ENCODE results near the gene MAML3.

Gene MAML3

DNA sequence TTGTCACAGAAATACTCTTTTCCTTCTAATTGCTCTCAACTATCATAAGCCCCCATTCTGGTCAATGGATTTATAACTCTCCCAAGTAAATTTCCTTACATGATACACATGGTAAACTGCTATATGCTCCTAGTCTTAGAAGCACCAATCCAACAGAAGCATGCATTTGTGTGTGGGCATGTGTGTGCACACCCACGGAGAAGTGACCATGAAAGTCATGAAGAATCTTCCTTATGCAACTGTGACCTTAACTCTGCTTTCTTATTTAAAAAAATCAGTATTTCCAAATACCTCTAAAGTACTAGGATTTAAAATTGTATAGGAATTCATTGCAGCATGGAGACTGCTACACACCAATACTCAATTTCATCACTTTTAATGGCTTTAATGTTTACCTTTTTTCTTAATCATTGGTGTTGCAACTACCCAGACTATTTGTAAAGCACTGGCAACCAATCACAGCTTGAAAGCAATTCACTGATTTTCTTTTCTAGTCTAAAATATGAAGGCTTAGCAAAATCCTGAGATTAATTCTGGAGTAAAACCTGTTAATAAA is 47.6 kb downstream of the MAML3 start:
- Histone ChIP-seq H3K27me3 (ENCODE audit: low read depth, low read length) (peaks cover 80% of the 10 kb centered on the region), H3K4me1 (ENCODE audit: low read length) (no peaks in the 10 kb centered on the region), H3K4me3 (ENCODE audit: low read length) (no peak overlapping the region), H2AFZ (ENCODE audit: low read depth, low read length) (no peak overlapping the region), H4K20me1 (ENCODE audit: insufficient read depth, low read length) (0 out of 2 replicates have a peak, but pooled peaks cover 20% of the 10 kb centered on the region), H3K9ac (ENCODE audit: low read length) (no peak overlapping the region), H3K36me3 (replicated peaks; ENCODE audit: low read depth, low read length) (no peaks in the 10 kb centered on the region), H3K9me3 (ENCODE audit: insufficient read depth, low read length) (no peaks in the 10 kb centered on the region), H3K79me2 (ENCODE audit: low read length) (no peaks in the 10 kb centered on the region), H3K27ac (ENCODE audit: low read length) (no peak overlapping the region), H3K4me2 (ENCODE audit: low read length) (no peak overlapping the region)
- TF ChIP-seq, protein P1, sequence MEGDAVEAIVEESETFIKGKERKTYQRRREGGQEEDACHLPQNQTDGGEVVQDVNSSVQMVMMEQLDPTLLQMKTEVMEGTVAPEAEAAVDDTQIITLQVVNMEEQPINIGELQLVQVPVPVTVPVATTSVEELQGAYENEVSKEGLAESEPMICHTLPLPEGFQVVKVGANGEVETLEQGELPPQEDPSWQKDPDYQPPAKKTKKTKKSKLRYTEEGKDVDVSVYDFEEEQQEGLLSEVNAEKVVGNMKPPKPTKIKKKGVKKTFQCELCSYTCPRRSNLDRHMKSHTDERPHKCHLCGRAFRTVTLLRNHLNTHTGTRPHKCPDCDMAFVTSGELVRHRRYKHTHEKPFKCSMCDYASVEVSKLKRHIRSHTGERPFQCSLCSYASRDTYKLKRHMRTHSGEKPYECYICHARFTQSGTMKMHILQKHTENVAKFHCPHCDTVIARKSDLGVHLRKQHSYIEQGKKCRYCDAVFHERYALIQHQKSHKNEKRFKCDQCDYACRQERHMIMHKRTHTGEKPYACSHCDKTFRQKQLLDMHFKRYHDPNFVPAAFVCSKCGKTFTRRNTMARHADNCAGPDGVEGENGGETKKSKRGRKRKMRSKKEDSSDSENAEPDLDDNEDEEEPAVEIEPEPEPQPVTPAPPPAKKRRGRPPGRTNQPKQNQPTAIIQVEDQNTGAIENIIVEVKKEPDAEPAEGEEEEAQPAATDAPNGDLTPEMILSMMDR (IDR thresholded peaks at IDR 0.05; ENCODE audit: low read depth, low read length) = no peak
- no peak for TF ChIP-seq EZH2phosphoT487 (IDR thresholded peaks at IDR 0.05; ENCODE audit: low read depth)

DNA sequence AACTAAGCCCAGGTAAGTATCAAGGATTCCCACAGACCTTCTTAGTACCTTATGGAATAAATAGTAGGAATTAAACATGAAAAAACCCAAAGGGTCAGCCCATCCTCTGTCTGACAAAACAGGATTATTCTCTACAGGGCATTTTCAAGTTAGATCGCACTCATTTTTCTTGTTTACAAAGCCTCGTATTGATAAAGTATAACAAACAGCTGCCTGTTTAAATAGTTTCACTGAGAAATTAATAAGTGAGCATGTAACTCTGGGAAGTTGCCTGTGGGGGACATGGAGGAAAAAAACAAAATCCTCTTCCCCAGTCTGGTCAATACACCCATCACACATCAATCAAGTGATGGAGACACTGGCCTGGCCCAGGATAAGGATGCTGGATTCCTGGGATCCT is 48.5 kb downstream of the MAML3 start:
- no peaks in the 10 kb centered on the region for H3K4me1 ChIP-seq (ENCODE audit: low read length)
- peaks cover 80% of the 10 kb centered on the region for H3K27me3 ChIP-seq (ENCODE audit: low read depth, low read length)
- no peaks in the 10 kb centered on the region for H3K36me3 ChIP-seq (replicated peaks; ENCODE audit: low read depth, low read length)
- TF ChIP-seq EZH2phosphoT487 (IDR thresholded peaks at IDR 0.05; ENCODE audit: low read depth) = no peak
- TF ChIP-seq, protein P1 (IDR thresholded peaks at IDR 0.05; ENCODE audit: low read depth, low read length) = no peak
- H3K9me3 ChIP-seq (ENCODE audit: insufficient read depth, low read length) = no peaks in the 10 kb centered on the region
- H4K20me1 ChIP-seq (ENCODE audit: insufficient read depth, low read length) = 0 out of 2 replicates have a peak, but pooled peaks cover 14% of the 10 kb centered on the region
- no peak overlapping the region for H3K4me2 ChIP-seq (ENCODE audit: low read length)
- no peaks in the 10 kb centered on the region for H3K79me2 ChIP-seq (ENCODE audit: low read length)
- no peak overlapping the region for H2AFZ ChIP-seq (ENCODE audit: low read depth, low read length)
- no peak overlapping the region for H3K27ac ChIP-seq (ENCODE audit: low read length)
- no peak overlapping the region for H3K9ac ChIP-seq (ENCODE audit: low read length)
- no peak overlapping the region for H3K4me3 ChIP-seq (ENCODE audit: low read length)

DNA sequence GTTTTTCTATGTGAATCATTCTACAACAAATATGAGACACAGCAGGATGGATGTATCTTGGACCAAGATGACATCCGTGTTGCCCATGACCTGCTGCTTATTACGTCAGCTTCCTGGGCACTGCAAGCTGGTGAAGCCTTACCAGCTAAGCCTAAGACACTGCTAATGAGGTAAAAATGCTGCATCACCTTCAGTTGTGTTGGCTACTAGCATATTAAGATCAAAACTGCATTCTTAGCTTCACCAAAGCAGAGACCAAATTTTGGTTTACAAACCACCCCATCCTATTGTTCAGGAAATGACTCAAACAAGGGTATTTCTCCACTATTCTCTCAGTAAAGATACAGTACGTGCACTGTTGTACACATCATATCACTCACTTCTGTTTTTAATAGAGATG is 50.3 kb downstream of the MAML3 start:
- TF ChIP-seq, protein P1 (IDR thresholded peaks at IDR 0.05; ENCODE audit: low read depth, low read length) = no peak
- no peak for TF ChIP-seq EZH2phosphoT487 (IDR thresholded peaks at IDR 0.05; ENCODE audit: low read depth)
- Histone ChIP-seq H3K27me3 (ENCODE audit: low read depth, low read length) (peaks cover 79% of the 10 kb centered on the region), H3K27ac (ENCODE audit: low read length) (no peak overlapping the region), H3K4me3 (ENCODE audit: low read length) (no peak overlapping the region), H3K79me2 (ENCODE audit: low read length) (no peaks in the 10 kb centered on the region), H3K4me2 (ENCODE audit: low read length) (no peak overlapping the region), H3K4me1 (ENCODE audit: low read length) (no peaks in the 10 kb centered on the region), H3K36me3 (replicated peaks; ENCODE audit: low read depth, low read length) (no peaks in the 10 kb centered on the region), H2AFZ (ENCODE audit: low read depth, low read length) (no peak overlapping the region), H3K9me3 (ENCODE audit: insufficient read depth, low read length) (no peaks in the 10 kb centered on the region), H4K20me1 (ENCODE audit: insufficient read depth, low read length) (no peaks in the 10 kb centered on the region), H3K9ac (ENCODE audit: low read length) (no peak overlapping the region)

DNA sequence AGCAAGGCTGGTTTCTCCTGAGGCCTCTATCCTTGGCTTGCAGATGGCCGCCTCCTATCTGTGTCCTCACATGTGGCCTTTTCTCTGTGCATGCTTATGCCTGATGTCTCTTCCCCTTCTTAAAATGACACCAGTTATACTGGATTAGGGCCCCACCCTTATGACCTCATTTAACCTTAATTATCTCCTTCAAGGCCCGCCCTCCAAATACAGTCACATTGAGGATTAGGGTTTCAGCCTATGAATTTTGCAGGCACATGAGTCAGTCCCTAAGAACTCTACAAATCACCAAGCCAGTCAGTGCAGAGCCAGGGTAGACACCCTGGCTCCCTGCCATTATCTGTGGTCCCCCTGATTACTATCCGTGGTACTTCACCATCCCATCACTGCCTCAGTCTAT is 51.6 kb downstream of the MAML3 start:
- H3K36me3 ChIP-seq (replicated peaks; ENCODE audit: low read depth, low read length) = no peaks in the 10 kb centered on the region
- H2AFZ ChIP-seq (ENCODE audit: low read depth, low read length) = no peak overlapping the region
- peaks cover 79% of the 10 kb centered on the region for H3K27me3 ChIP-seq (ENCODE audit: low read depth, low read length)
- TF ChIP-seq, protein P1 (IDR thresholded peaks at IDR 0.05; ENCODE audit: low read depth, low read length) = no peak
- TF ChIP-seq EZH2phosphoT487 (IDR thresholded peaks at IDR 0.05; ENCODE audit: low read depth) = no peak
- no peak overlapping the region for H3K4me3 ChIP-seq (ENCODE audit: low read length)
- H3K27ac ChIP-seq (ENCODE audit: low read length) = no peak overlapping the region
- no peak overlapping the region for H3K4me2 ChIP-seq (ENCODE audit: low read length)
- no peaks in the 10 kb centered on the region for H3K4me1 ChIP-seq (ENCODE audit: low read length)
- no peaks in the 10 kb centered on the region for H4K20me1 ChIP-seq (ENCODE audit: insufficient read depth, low read length)
- H3K9me3 ChIP-seq (ENCODE audit: insufficient read depth, low read length) = no peaks in the 10 kb centered on the region
- no peaks in the 10 kb centered on the region for H3K79me2 ChIP-seq (ENCODE audit: low read length)
- no peak overlapping the region for H3K9ac ChIP-seq (ENCODE audit: low read length)
